Thymus (tissue), 11 donors: ENCODE results near the gene PCSK1. TPM values are rescaled to one million over a fixed set of nuclear protein-coding genes. Genes with fewer than 3 reads are reported as not detected.

Source experiments
- DNase-seq, 9 donors: peaks; one replicate each; pipeline ENCODE4 v3.0.0-alpha.2; 2013; ENCODE audit warnings: low spot score in 9 of 9, low read depth in 6 of 9, missing footprints in 1 of 9
- H3K27ac ChIP-seq, 2 donors: one replicate each; pipeline ENCODE4 v1.5.1; 2013; ENCODE audit warnings: control low read depth in 1 of 2, low read depth in 1 of 2, low read length in 1 of 2, mild to moderate bottlenecking in 1 of 2, moderate library complexity in 1 of 2
- H3K27me3 ChIP-seq, 2 donors: one replicate each; pipeline ENCODE4 v1.5.1; 2013; ENCODE audit warnings: low read length in 1 of 2; ENCODE audit not compliant: control insufficient read depth in 2 of 2, insufficient read depth in 1 of 2
- H3K36me3 ChIP-seq, 2 donors: one replicate each; pipeline ENCODE4 v1.5.1; 2013; ENCODE audit warnings: low read length in 1 of 2, mild to moderate bottlenecking in 1 of 2, moderate library complexity in 1 of 2; ENCODE audit not compliant: control insufficient read depth in 2 of 2, insufficient read depth in 2 of 2
- H3K4me1 ChIP-seq, 2 donors: one replicate each; pipeline ENCODE4 v1.5.1; 2013; ENCODE audit warnings: low read length in 2 of 2; ENCODE audit not compliant: control insufficient read depth in 2 of 2, insufficient read depth in 2 of 2
- H3K4me3 ChIP-seq, 2 donors: one replicate each; pipeline ENCODE4 v1.5.1; 2013; ENCODE audit warnings: low read length in 2 of 2, control low read depth in 1 of 2, mild to moderate bottlenecking in 1 of 2
- H3K9me3 ChIP-seq, 2 donors: one replicate each; pipeline ENCODE4 v1.5.1; 2013; ENCODE audit warnings: low read length in 1 of 2, mild to moderate bottlenecking in 1 of 2; ENCODE audit not compliant: control insufficient read depth in 2 of 2, insufficient read depth in 1 of 2
- WGBS: extraction: QIAGEN DNeasy Blood & Tissue Kit; methylation state at CpG from one replicate; pipeline ENCODE4 v1.1.7; 2013; 5-methylcytosine and 5-hydroxymethylcytosine counted together
- polyA plus RNA-seq: library from polyadenylated mRNA; stranded (reverse); fragments of 200-250 nt; gene quantifications from one replicate; pipeline ENCODE4 v1.2.3, GENCODE V29; 2013
- total RNA-seq: library from RNA; stranded (reverse); fragments of 120-200 nt; gene quantifications from one replicate; pipeline ENCODE4 v1.2.4, GENCODE V29; 2013
- donor health status: healthy.

The PCSK1 gene
- total and polyA plus RNA-seq, 2 donors: 0.09 to 0.48 TPM

DNA sequence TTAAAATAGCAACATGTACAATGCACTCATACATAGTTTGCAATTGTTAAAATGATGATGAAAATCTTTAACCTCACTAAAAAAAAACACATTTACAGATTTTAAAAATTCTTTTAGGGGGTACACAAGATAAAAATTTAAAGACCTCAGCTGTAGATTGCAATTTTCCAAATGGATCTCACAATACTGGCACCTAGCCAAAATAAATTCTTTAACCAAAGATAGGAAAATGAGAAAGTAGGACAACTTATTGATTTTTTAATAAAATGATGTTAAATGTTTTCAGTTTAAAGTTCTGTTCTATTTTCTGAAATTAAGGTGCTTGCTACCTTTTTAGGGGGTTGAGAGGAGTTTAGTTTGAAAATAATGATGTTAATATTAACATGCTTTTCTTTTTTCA, 90.0 kb downstream of the PCSK1 start:
- Histone ChIP-seq H3K4me3 (no peak overlapping the region), H3K9me3 (no peaks in the 10 kb centered on the region), H3K4me1 (peaks cover 0 to 4% of the 10 kb centered on the region in 2 donors), H3K36me3 (no peaks in the 10 kb centered on the region), H3K27ac (no peak overlapping the region), H3K27me3 (no peaks in the 10 kb centered on the region)
- no peak for DNase-seq

DNA sequence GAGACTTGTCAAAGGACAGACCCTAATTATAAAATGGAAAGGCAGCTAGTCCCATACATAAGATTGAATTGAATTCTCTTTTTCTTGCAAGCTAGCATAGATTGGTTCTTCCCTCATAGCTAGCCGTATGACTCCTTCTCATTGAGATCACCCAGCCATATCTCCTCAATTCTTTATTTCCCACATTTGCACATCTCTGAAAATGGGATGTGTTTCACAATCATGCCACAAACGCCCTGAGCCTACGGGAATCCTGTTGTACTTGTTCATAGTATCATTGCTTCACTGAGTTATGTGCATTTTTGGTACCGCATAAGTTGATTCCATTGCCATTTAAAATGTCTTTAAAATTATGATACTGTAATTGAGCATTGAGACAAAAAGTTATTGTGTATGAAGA, 90.5 kb downstream of the PCSK1 start:
- H3K27me3 ChIP-seq: no peaks in the 10 kb centered on the region
- no peaks in the 10 kb centered on the region for H3K36me3 ChIP-seq
- no peak overlapping the region for H3K4me3 ChIP-seq
- no peaks in the 10 kb centered on the region for H3K9me3 ChIP-seq
- no peak for DNase-seq
- 97% methylated on average over 4 of the region's 4 CpGs for WGBS
- H3K4me1 ChIP-seq: peaks cover 0 to 4% of the 10 kb centered on the region in 2 donors
- no peak overlapping the region for H3K27ac ChIP-seq

Other genes with a start within 250 kb of the PCSK1 start
- 31.4 TPM for gene CAST, start 229.1 kb upstream of the PCSK1 start, total RNA-seq
- gene CAST, start 229.1 kb upstream of the PCSK1 start, polyA plus RNA-seq: 74.6 TPM